Trophoblast cell (in vitro differentiated cells and primary cell): ENCODE measurements around the gene SRRM2.

ENCODE experiments used
- DNase-seq, 2 donors: peaks; one replicate each; pipeline ENCODE4 v3.0.0-alpha.2; 2016
- H2AFZ ChIP-seq: 2 replicates; pipeline ENCODE4 v1.6.1; 2013; ENCODE audit warnings: low read length, moderate library complexity, mild to moderate bottlenecking; ENCODE audit not compliant: insufficient read depth, poor library complexity
- H2AK5ac ChIP-seq: 2 replicates; pipeline ENCODE4 v1.6.1; 2013; ENCODE audit warnings: mild to moderate bottlenecking, low read length
- H2BK120ac ChIP-seq: 2 replicates; pipeline ENCODE4 v1.6.1; 2013; ENCODE audit warnings: low read length, mild to moderate bottlenecking, moderate library complexity; ENCODE audit not compliant: insufficient read depth, poor library complexity
- H2BK12ac ChIP-seq: 2 replicates; pipeline ENCODE4 v1.6.1; 2013; ENCODE audit warnings: mild to moderate bottlenecking, low read length, moderate library complexity
- H2BK5ac ChIP-seq: 2 replicates; pipeline ENCODE4 v1.6.1; 2013; ENCODE audit warnings: low read length, low read depth, moderate library complexity, mild to moderate bottlenecking; ENCODE audit not compliant: poor library complexity
- H3K14ac ChIP-seq: 2 replicates; pipeline ENCODE4 v1.6.1; 2013; ENCODE audit warnings: mild to moderate bottlenecking, low read length
- H3K18ac ChIP-seq: 2 replicates; pipeline ENCODE4 v1.6.1; 2013; ENCODE audit warnings: mild to moderate bottlenecking, low read length
- H3K23ac ChIP-seq: 2 replicates; pipeline ENCODE4 v1.6.1; 2013; ENCODE audit warnings: low read length
- H3K27ac ChIP-seq: 2 replicates; pipeline ENCODE4 v1.5.1; 2013; ENCODE audit warnings: low read depth, mild to moderate bottlenecking, inconsistent platforms, low read length, moderate library complexity
- H3K27me3 ChIP-seq: 2 replicates; pipeline ENCODE4 v1.6.1; 2013; ENCODE audit warnings: inconsistent platforms, mild to moderate bottlenecking, low read length, moderate library complexity; ENCODE audit not compliant: insufficient read depth
- H3K36me3 ChIP-seq, 2 experiments: 1 replicate in 1 of 2; 2 replicates in 1 of 2; pipeline ENCODE4 v1.6.1; 2013; ENCODE audit warnings: low read length in 2 of 2, mild to moderate bottlenecking in 2 of 2, moderate library complexity in 1 of 2; ENCODE audit not compliant: insufficient read depth in 2 of 2, control insufficient read depth in 1 of 2
- H3K4ac ChIP-seq: 2 replicates; pipeline ENCODE4 v1.6.1; 2013; ENCODE audit warnings: low read depth, mild to moderate bottlenecking, low read length, moderate library complexity
- H3K4me1 ChIP-seq, 2 experiments: 1 replicate in 1 of 2; 2 replicates in 1 of 2; pipeline ENCODE4 v1.6.1; 2013; ENCODE audit warnings: low read length in 2 of 2, mild to moderate bottlenecking in 2 of 2, moderate library complexity in 1 of 2; ENCODE audit not compliant: insufficient read depth in 2 of 2, control insufficient read depth in 1 of 2
- H3K4me2 ChIP-seq: 2 replicates; pipeline ENCODE4 v1.6.1; 2013; ENCODE audit warnings: inconsistent platforms, mild to moderate bottlenecking, low read length, moderate library complexity
- H3K4me3 ChIP-seq: 2 replicates; pipeline ENCODE4 v1.5.1; 2013; ENCODE audit warnings: mild to moderate bottlenecking, low read depth, low read length, inconsistent platforms
- H3K79me1 ChIP-seq: one replicate; pipeline ENCODE4 v1.6.1; 2013; ENCODE audit warnings: low read length
- H3K79me2 ChIP-seq: 2 replicates; pipeline ENCODE4 v1.6.1; 2013; ENCODE audit warnings: low read length, mild to moderate bottlenecking; ENCODE audit not compliant: control insufficient read depth, insufficient read depth, poor library complexity
- H3K9ac ChIP-seq: 2 replicates; pipeline ENCODE4 v1.6.1; 2013; ENCODE audit warnings: mild to moderate bottlenecking, low read length
- H3K9me3 ChIP-seq: 2 replicates; pipeline ENCODE4 v1.6.1; 2013; ENCODE audit warnings: low read depth, mild to moderate bottlenecking, control low read depth, inconsistent platforms, low read length; ENCODE audit not compliant: insufficient read depth
- H4K12ac ChIP-seq: 2 replicates; pipeline ENCODE4 v1.6.1; 2013; ENCODE audit warnings: low read depth, mild to moderate bottlenecking, low read length, moderate library complexity
- H4K8ac ChIP-seq: 2 replicates; pipeline ENCODE4 v1.6.1; 2013; ENCODE audit warnings: low read depth, mild to moderate bottlenecking, low read length, moderate library complexity
- H4K91ac ChIP-seq: one replicate; pipeline ENCODE4 v1.6.1; 2013; ENCODE audit warnings: low read depth, mild to moderate bottlenecking, low read length, moderate library complexity
- WGBS: extraction: QIAGEN DNeasy Blood & Tissue Kit; methylation state at CpG from one replicate; pipeline ENCODE4 v1.1.7; 2013; ENCODE audit warnings: missing lambda C conversion rate; ENCODE audit not compliant: insufficient read length, insufficient coverage; ENCODE audit errors: extremely low coverage; 5-methylcytosine and 5-hydroxymethylcytosine counted together

Gene SRRM2

DNA sequence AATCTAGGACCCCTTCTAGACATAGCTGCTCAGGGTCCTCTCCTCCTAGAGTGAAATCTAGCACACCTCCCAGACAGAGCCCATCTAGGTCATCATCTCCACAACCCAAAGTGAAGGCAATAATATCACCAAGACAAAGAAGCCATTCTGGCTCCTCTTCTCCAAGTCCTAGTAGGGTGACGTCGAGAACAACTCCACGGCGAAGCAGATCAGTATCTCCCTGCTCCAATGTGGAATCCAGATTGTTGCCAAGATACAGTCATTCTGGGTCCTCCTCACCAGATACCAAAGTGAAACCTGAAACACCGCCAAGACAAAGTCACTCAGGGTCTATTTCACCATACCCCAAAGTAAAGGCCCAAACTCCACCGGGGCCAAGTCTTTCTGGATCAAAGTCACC, 10.7 kb downstream of the SRRM2 start:
- H3K9me3 ChIP-seq = peaks cover 14% of the 10 kb centered on the region
- H2AK5ac ChIP-seq = no peak overlapping the region
- no peak overlapping the region for H3K4ac ChIP-seq
- no peak overlapping the region for H4K91ac ChIP-seq
- no peaks in the 10 kb centered on the region for H3K4me1 ChIP-seq
- H2BK12ac ChIP-seq = no peak overlapping the region
- no CpG with 5 or more reads among the region's 6 CpGs for WGBS
- no peak overlapping the region for H3K27ac ChIP-seq
- H3K9ac ChIP-seq = no peak overlapping the region
- no peak overlapping the region for H2AFZ ChIP-seq
- H3K4me3 ChIP-seq = no peak overlapping the region
- H3K79me1 ChIP-seq = no peaks in the 10 kb centered on the region
- H3K27me3 ChIP-seq = no peaks in the 10 kb centered on the region
- H3K79me2 ChIP-seq = no peaks in the 10 kb centered on the region
- no peak overlapping the region for H3K23ac ChIP-seq
- DNase-seq = no peak
- H4K8ac ChIP-seq = no peak overlapping the region
- H3K4me2 ChIP-seq = no peak overlapping the region
- no peak overlapping the region for H4K12ac ChIP-seq
- H2BK120ac ChIP-seq = no peak overlapping the region
- H3K14ac ChIP-seq = no peak overlapping the region
- no peak overlapping the region for H3K18ac ChIP-seq
- H3K36me3 ChIP-seq = peaks cover 71 to 91% of the 10 kb centered on the region in 2 experiments
- H2BK5ac ChIP-seq = no peak overlapping the region

DNA sequence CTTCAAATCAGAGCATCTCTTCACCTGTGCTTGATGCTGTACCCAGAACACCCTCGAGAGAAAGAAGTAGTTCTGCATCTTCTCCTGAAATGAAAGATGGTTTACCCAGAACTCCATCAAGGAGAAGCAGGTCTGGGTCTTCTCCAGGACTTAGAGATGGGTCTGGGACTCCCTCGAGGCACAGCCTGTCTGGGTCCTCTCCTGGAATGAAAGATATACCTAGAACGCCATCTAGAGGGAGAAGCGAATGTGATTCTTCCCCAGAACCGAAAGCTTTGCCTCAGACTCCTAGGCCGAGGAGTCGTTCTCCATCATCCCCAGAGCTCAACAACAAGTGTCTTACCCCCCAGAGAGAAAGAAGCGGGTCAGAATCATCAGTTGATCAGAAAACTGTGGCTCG, 12.3 kb downstream of the SRRM2 start:
- Histone ChIP-seq H4K91ac (no peak overlapping the region), H4K8ac (no peak overlapping the region), H3K9ac (no peak overlapping the region), H3K36me3 (peaks cover 81 to 92% of the 10 kb centered on the region in 2 experiments), H3K14ac (no peak overlapping the region), H2BK5ac (no peak overlapping the region), H3K18ac (no peak overlapping the region), H2BK12ac (no peak overlapping the region), H3K27ac (no peak overlapping the region), H2AFZ (no peak overlapping the region), H3K4me3 (no peak overlapping the region), H3K79me1 (no peaks in the 10 kb centered on the region), H2AK5ac (no peak overlapping the region), H3K4me2 (no peak overlapping the region), H3K27me3 (no peaks in the 10 kb centered on the region), H3K79me2 (no peaks in the 10 kb centered on the region), H2BK120ac (no peak overlapping the region), H3K4ac (no peak overlapping the region), H4K12ac (no peak overlapping the region), H3K9me3 (peaks cover 14% of the 10 kb centered on the region), H3K4me1 (no peaks in the 10 kb centered on the region), H3K23ac (no peak overlapping the region)
- no CpG with 5 or more reads among the region's 9 CpGs for WGBS
- no peak for DNase-seq

DNA sequence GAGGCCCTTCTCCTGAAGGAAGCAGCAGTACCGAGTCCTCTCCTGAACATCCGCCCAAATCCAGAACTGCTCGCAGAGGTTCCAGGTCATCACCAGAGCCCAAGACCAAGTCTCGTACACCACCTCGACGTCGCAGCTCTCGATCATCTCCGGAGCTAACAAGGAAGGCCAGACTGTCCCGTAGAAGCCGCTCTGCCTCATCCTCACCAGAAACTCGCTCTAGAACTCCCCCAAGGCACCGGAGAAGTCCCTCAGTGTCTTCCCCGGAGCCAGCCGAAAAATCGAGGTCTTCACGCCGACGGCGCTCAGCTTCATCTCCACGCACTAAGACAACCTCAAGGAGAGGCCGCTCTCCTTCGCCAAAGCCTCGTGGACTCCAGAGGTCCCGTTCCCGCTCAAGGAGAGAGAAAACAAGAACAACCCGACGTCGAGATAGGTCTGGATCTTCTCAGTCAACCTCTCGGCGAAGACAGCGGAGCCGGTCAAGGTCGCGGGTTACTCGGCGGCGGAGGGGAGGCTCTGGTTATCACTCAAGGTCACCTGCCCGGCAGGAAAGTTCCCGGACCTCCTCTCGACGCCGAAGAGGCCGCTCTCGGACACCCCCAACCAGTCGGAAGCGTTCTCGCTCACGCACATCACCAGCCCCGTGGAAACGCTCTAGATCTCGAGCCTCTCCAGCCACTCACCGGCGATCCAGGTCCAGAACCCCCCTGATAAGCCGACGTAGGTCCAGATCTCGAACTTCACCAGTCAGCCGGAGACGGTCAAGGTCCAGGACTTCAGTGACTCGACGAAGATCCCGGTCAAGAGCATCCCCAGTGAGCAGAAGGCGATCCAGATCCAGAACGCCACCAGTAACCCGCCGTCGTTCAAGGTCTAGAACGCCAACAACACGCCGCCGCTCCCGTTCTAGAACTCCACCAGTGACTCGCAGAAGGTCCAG, 13.3 kb downstream of the SRRM2 start:
- no peaks in the 10 kb centered on the region for H3K79me2 ChIP-seq
- H2BK5ac ChIP-seq = no peak overlapping the region
- H4K8ac ChIP-seq = no peak overlapping the region
- H3K9me3 ChIP-seq = peaks cover 12% of the 10 kb centered on the region
- no peak overlapping the region for H3K14ac ChIP-seq
- no peaks in the 10 kb centered on the region for H3K27me3 ChIP-seq
- no peak overlapping the region for H3K23ac ChIP-seq
- no CpG with 5 or more reads among the region's 73 CpGs for WGBS
- no peak overlapping the region for H2BK120ac ChIP-seq
- no peak overlapping the region for H2BK12ac ChIP-seq
- no peak overlapping the region for H3K18ac ChIP-seq
- H3K79me1 ChIP-seq = no peaks in the 10 kb centered on the region
- peaks cover 84 to 95% of the 10 kb centered on the region in 2 experiments for H3K36me3 ChIP-seq
- no peak overlapping the region for H2AK5ac ChIP-seq
- no peak for DNase-seq
- no peak overlapping the region for H3K9ac ChIP-seq
- H3K4me1 ChIP-seq = no peaks in the 10 kb centered on the region
- no peak overlapping the region for H3K4me2 ChIP-seq
- peak overlapping the region; percentile 17 for H3K4ac ChIP-seq
- H2AFZ ChIP-seq = no peak overlapping the region
- no peak overlapping the region for H4K91ac ChIP-seq
- no peak overlapping the region for H4K12ac ChIP-seq
- H3K4me3 ChIP-seq = no peak overlapping the region
- H3K27ac ChIP-seq = no peak overlapping the region

DNA sequence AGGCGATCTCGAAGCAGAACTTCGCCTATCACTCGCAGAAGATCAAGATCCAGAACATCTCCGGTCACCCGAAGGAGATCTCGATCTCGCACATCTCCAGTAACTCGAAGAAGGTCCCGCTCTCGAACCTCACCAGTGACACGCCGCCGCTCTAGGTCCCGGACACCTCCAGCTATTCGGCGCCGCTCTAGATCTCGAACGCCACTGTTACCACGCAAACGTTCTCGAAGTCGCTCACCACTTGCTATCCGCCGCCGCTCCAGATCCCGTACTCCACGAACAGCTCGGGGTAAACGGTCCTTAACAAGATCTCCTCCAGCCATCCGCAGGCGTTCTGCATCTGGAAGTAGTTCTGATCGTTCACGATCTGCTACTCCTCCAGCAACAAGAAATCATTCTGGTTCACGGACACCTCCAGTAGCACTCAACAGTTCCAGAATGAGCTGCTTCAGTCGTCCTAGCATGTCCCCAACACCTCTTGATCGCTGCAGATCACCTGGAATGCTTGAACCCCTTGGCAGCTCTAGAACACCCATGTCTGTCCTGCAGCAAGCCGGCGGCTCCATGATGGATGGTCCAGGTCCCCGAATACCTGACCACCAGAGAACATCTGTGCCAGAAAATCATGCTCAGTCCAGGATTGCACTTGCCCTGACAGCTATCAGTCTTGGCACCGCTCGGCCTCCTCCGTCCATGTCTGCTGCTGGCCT, 14.1 kb downstream of the SRRM2 start:
- Histone ChIP-seq H3K18ac (no peak overlapping the region), H3K27ac (no peak overlapping the region), H2AK5ac (no peak overlapping the region), H3K79me1 (no peaks in the 10 kb centered on the region), H3K23ac (no peak overlapping the region), H3K4me1 (no peaks in the 10 kb centered on the region), H2BK5ac (no peak overlapping the region), H3K4me3 (no peak overlapping the region), H3K4ac (no peak overlapping the region), H3K36me3 (peaks cover 88 to 99% of the 10 kb centered on the region in 2 experiments), H3K14ac (no peak overlapping the region), H4K91ac (no peak overlapping the region), H3K4me2 (no peak overlapping the region), H3K9me3 (peaks cover 10% of the 10 kb centered on the region), H2BK12ac (no peak overlapping the region), H4K8ac (no peak overlapping the region), H3K9ac (no peak overlapping the region), H2BK120ac (no peak overlapping the region), H4K12ac (no peak overlapping the region), H3K79me2 (no peaks in the 10 kb centered on the region), H2AFZ (no peak overlapping the region), H3K27me3 (no peaks in the 10 kb centered on the region)
- WGBS = no CpG with 5 or more reads among the region's 44 CpGs
- no peak for DNase-seq
